ENCODE data around the gene REN.
A peak's percentile ranks its signal among the peaks of the same experiment; 100 is the strongest.

Gene REN

GRCh38 chr1:204166219-204166618 lies at the start of gene REN:
Gene REN (minus strand): TSS chr1:204166337. CDS start chr1:204166293, 44 bp downstream.
- no peak for DNase-seq (ENCODE audit: low spot score)

- peak; percentile 81 for DNase-seq (ENCODE audit: low spot score)
Measured at GRCh38 chr1:204213668-204214662, 47.8 kb upstream of the REN start, which contains the start of gene GOLT1A. Gene GOLT1A (minus strand): TSS chr1:204213988. CDS start chr1:204213906, 82 bp downstream.

- DNase-seq (ENCODE audit: low spot score): no peak
Measured at GRCh38 chr1:204212715-204213114, 46.6 kb upstream of the REN start.

GRCh38 chr1:204211046-204211445 lies 44.9 kb upstream of the REN start:
- no peak for DNase-seq (ENCODE audit: low spot score)

- DNase-seq (ENCODE audit: low spot score): peak; percentile 87
Measured at GRCh38 chr1:204207136-204207616, 41.0 kb upstream of the REN start.

GRCh38 chr1:204206121-204206520 lies 40.0 kb upstream of the REN start:
- no peak for DNase-seq (ENCODE audit: low spot score)

GRCh38 chr1:204205486-204205885 lies 39.3 kb upstream of the REN start:
- no peak for DNase-seq (ENCODE audit: low spot score)

- no peak for DNase-seq (ENCODE audit: low spot score)
Measured at GRCh38 chr1:204204944-204205343, 38.8 kb upstream of the REN start.

GRCh38 chr1:204203206-204203767 lies 37.1 kb upstream of the REN start:
- no peak for DNase-seq (ENCODE audit: low spot score)

GRCh38 chr1:204202481-204202880 lies 36.3 kb upstream of the REN start:
- no peak for DNase-seq (ENCODE audit: low spot score)

- DNase-seq (ENCODE audit: low spot score): no peak
Measured at GRCh38 chr1:204201348-204202040, 35.4 kb upstream of the REN start.

GRCh38 chr1:204199579-204199978 lies 33.4 kb upstream of the REN start:
- DNase-seq (ENCODE audit: low spot score): no peak

GRCh38 chr1:204198348-204199340 lies 32.5 kb upstream of the REN start:
- no peak for DNase-seq (ENCODE audit: low spot score)

GRCh38 chr1:204197068-204197467 lies 30.9 kb upstream of the REN start:
- no peak for DNase-seq (ENCODE audit: low spot score)

- no peak for DNase-seq (ENCODE audit: low spot score)
Measured at GRCh38 chr1:204196068-204196795, 30.1 kb upstream of the REN start, which contains the start of gene KISS1. Gene KISS1 (minus strand): TSS chr1:204196491. CDS start chr1:204192876, 3,615 bp downstream.

- DNase-seq (ENCODE audit: low spot score): no peak
Measured at GRCh38 chr1:204194771-204195170, 28.6 kb upstream of the REN start.

GRCh38 chr1:204194080-204194479 lies 27.9 kb upstream of the REN start:
- no peak for DNase-seq (ENCODE audit: low spot score)

GRCh38 chr1:204192589-204193352 lies 26.6 kb upstream of the REN start:
- no peak for DNase-seq (ENCODE audit: low spot score)

- no peak for DNase-seq (ENCODE audit: low spot score)
Measured at GRCh38 chr1:204192046-204192445, 25.9 kb upstream of the REN start.

- DNase-seq (ENCODE audit: low spot score): no peak
Measured at GRCh38 chr1:204191456-204191855, 25.3 kb upstream of the REN start.
